Astrocyte (in vitro differentiated cells and primary cell): ENCODE measurements around the gene CALCOCO2. TPM values are rescaled to one million over a fixed set of nuclear protein-coding genes. Genes with fewer than 3 reads are reported as not detected.
A peak's percentile ranks its signal among the peaks of the same experiment; 100 is the strongest.

ENCODE experiments used
- DNase-seq: peaks from one replicate; pipeline ENCODE4 v3.0.0-alpha.2; 2010; ENCODE audit warnings: low read depth
- FAIRE-seq: peaks from 2 replicates; lab custom pipeline; 2011; peaks lifted over from hg19 to GRCh38; lab: Jason Lieb, UNC
- H2AFZ ChIP-seq: 2 replicates; pipeline ENCODE4 v1.6.0; 2012; ENCODE audit warnings: low read depth, low read length, inconsistent platforms
- H3K27ac ChIP-seq: 2 replicates; pipeline ENCODE4 v1.5.1; 2011; ENCODE audit warnings: low read depth, low read length, inconsistent platforms
- H3K27me3 ChIP-seq: 2 replicates; pipeline ENCODE4 v1.6.0; 2011; ENCODE audit warnings: low read length, inconsistent platforms; ENCODE audit not compliant: insufficient read depth
- H3K36me3 ChIP-seq: 2 replicates; pipeline ENCODE4 v1.5.1; 2011; ENCODE audit warnings: low read length, inconsistent platforms; ENCODE audit not compliant: insufficient read depth
- H3K4me1 ChIP-seq: 2 replicates; pipeline ENCODE4 v1.5.1; 2011; ENCODE audit warnings: low read length, inconsistent platforms; ENCODE audit not compliant: insufficient read depth
- H3K4me2 ChIP-seq: 2 replicates; pipeline ENCODE4 v1.6.0; 2012; ENCODE audit warnings: low read length, inconsistent platforms
- H3K4me3 ChIP-seq: 2 replicates; pipeline ENCODE4 v1.5.1; 2011; ENCODE audit warnings: low read depth, mild to moderate bottlenecking, low read length, inconsistent platforms; ENCODE audit not compliant: insufficient read depth
- H3K79me2 ChIP-seq: 2 replicates; pipeline ENCODE4 v1.6.0; 2012; ENCODE audit warnings: mild to moderate bottlenecking, low read length, inconsistent platforms; ENCODE audit not compliant: insufficient read depth
- H3K9ac ChIP-seq: 2 replicates; pipeline ENCODE4 v1.6.0; 2012; ENCODE audit warnings: mild to moderate bottlenecking, low read length, inconsistent platforms
- H3K9me3 ChIP-seq: 2 replicates; pipeline ENCODE4 v1.5.1; 2012; ENCODE audit warnings: low read depth, mild to moderate bottlenecking, low read length, inconsistent platforms; ENCODE audit not compliant: insufficient read depth
- H4K20me1 ChIP-seq: 2 replicates; pipeline ENCODE4 v1.6.0; 2012; ENCODE audit warnings: low read length, inconsistent platforms; ENCODE audit not compliant: insufficient read depth
- H3K27ac Mint-ChIP-seq: one replicate; pipeline ENCODE4 v1.8.0; 2021; ENCODE audit warnings: mild to moderate bottlenecking, mixed read lengths; ENCODE audit not compliant: unreplicated experiment
- H3K27me3 Mint-ChIP-seq: one replicate; pipeline ENCODE4 v1.8.0; 2021; ENCODE audit warnings: low read depth, mixed read lengths; ENCODE audit not compliant: unreplicated experiment
- H3K36me3 Mint-ChIP-seq: one replicate; pipeline ENCODE4 v1.8.0; 2021; ENCODE audit warnings: low read depth, mixed read lengths; ENCODE audit not compliant: unreplicated experiment
- H3K4me1 Mint-ChIP-seq: one replicate; pipeline ENCODE4 v1.8.0; 2021; ENCODE audit warnings: low read depth, mixed read lengths; ENCODE audit not compliant: unreplicated experiment
- H3K4me3 Mint-ChIP-seq: one replicate; pipeline ENCODE4 v1.8.0; 2021; ENCODE audit warnings: mild to moderate bottlenecking, moderate library complexity, mixed read lengths; ENCODE audit not compliant: unreplicated experiment
- H3K9me3 Mint-ChIP-seq: one replicate; pipeline ENCODE4 v1.8.0; 2021; ENCODE audit warnings: mild to moderate bottlenecking, mixed read lengths; ENCODE audit not compliant: unreplicated experiment
- EZH2 ChIP-seq: IDR thresholded peaks from 2 replicates; pipeline ENCODE4 v1.6.1; 2012; ENCODE audit warnings: mild to moderate bottlenecking, low read length, inconsistent platforms; ENCODE audit not compliant: insufficient read depth
- total RNA-seq: library from RNA; stranded (reverse); gene quantifications from 2 replicates; pipeline ENCODE4 v1.2.1, GENCODE V29; 2021
- TF ChIP-seq, protein P1 (sequence below): IDR thresholded peaks from 2 replicates; pipeline ENCODE4 v1.5.1; 2011; ENCODE audit warnings: low read depth, mild to moderate bottlenecking, inconsistent platforms, low read length, moderate library complexity; ENCODE audit not compliant: insufficient read depth

The CALCOCO2 gene
- total RNA-seq, 1 donor from 2014 or later: 73.8 TPM

DNA sequence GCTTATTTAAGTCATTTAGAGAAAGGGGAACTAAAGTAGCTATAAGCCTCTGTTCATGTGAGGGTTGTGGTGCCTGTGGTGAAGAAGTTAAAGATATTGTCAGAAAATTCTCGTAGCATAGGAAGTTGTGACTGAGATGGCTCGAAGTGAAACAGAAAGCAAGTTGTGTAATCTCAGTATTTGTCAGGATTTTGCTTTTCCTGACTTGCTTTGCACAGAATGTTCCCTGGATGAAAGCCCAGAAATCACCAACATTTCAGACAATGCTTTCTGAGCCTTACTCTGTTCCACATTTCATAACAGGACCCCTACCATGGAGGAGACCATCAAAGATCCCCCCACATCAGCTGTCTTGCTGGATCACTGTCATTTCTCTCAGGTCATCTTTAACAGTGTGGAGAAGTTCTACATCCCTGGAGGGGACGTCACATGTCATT is 10.6 kb downstream of the CALCOCO2 start:
- H3K4me1 ChIP-seq: peaks cover 11% of the 10 kb centered on the region
- H3K9me3 Mint-ChIP-seq: no peaks in the 10 kb centered on the region
- peaks cover 12% of the 10 kb centered on the region for H3K36me3 ChIP-seq
- no peaks in the 10 kb centered on the region for H3K27me3 Mint-ChIP-seq
- no peaks in the 10 kb centered on the region for H3K9me3 ChIP-seq
- DNase-seq (peak; percentile 46), FAIRE-seq (peak; percentile 63)
- H3K36me3 Mint-ChIP-seq: peaks cover 12% of the 10 kb centered on the region
- no peak for TF ChIP-seq EZH2
- TF ChIP-seq, protein P1, sequence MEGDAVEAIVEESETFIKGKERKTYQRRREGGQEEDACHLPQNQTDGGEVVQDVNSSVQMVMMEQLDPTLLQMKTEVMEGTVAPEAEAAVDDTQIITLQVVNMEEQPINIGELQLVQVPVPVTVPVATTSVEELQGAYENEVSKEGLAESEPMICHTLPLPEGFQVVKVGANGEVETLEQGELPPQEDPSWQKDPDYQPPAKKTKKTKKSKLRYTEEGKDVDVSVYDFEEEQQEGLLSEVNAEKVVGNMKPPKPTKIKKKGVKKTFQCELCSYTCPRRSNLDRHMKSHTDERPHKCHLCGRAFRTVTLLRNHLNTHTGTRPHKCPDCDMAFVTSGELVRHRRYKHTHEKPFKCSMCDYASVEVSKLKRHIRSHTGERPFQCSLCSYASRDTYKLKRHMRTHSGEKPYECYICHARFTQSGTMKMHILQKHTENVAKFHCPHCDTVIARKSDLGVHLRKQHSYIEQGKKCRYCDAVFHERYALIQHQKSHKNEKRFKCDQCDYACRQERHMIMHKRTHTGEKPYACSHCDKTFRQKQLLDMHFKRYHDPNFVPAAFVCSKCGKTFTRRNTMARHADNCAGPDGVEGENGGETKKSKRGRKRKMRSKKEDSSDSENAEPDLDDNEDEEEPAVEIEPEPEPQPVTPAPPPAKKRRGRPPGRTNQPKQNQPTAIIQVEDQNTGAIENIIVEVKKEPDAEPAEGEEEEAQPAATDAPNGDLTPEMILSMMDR: no peak
- H3K9ac ChIP-seq: peak overlapping the region; percentile 70
- no peak overlapping the region for H2AFZ ChIP-seq
- no peaks in the 10 kb centered on the region for H3K27me3 ChIP-seq
- peak overlapping the region; percentile 81 for H3K4me2 ChIP-seq
- no peak overlapping the region for H3K4me3 Mint-ChIP-seq
- peak overlapping the region; percentile 16 for H3K27ac ChIP-seq
- H4K20me1 ChIP-seq: peaks cover 15% of the 10 kb centered on the region
- H3K79me2 ChIP-seq: peaks cover 3% of the 10 kb centered on the region
- H3K4me1 Mint-ChIP-seq: peaks cover 20% of the 10 kb centered on the region
- H3K27ac Mint-ChIP-seq: peak overlapping the region; percentile 50
- H3K4me3 ChIP-seq: peak overlapping the region; percentile 34

DNA sequence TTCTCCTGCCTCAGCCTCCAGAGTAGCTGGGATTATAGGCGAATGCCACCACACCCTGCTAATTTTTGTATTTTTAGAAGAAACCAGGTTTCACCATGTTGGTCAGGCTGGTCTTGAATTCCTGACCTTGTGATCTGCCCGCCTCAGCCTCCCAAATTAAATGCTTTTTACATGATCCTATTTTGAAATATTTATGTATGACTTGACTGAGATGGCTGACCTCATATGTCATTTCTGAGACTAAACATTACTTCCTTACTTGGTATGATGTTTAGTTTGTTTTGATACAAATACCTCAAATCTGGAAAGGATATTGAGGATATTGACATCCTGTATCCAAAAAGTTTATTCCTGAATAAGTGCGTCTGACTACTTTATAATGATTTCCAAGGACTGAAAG is 11.9 kb downstream of the CALCOCO2 start:
- H3K27ac Mint-ChIP-seq: no peak overlapping the region

More for the DNA sequence above, 11.9 kb downstream of the CALCOCO2 start:
- no peak for FAIRE-seq
- no peak for TF ChIP-seq EZH2
- TF ChIP-seq, protein P1: no peak
- Histone ChIP-seq H3K4me2 (no peak overlapping the region), H3K27ac (no peak overlapping the region), H3K4me3 (no peak overlapping the region), H4K20me1 (peaks cover 15% of the 10 kb centered on the region), H3K4me1 (peaks cover 11% of the 10 kb centered on the region), H3K9ac (no peak overlapping the region), H3K36me3 (peaks cover 12% of the 10 kb centered on the region), H2AFZ (no peak overlapping the region), H3K27me3 (no peaks in the 10 kb centered on the region), H3K79me2 (peaks cover 3% of the 10 kb centered on the region), H3K9me3 (no peaks in the 10 kb centered on the region)
- Mint-ChIP-seq H3K4me3 (no peak overlapping the region), H3K9me3 (no peaks in the 10 kb centered on the region), H3K4me1 (peaks cover 18% of the 10 kb centered on the region), H3K27me3 (no peaks in the 10 kb centered on the region), H3K36me3 (peaks cover 12% of the 10 kb centered on the region)
- no peak for DNase-seq
